Stomach (tissue), 4 donors: ENCODE data around the gene ZNF283.

Source experiments
- EP300 ChIP-seq: sonication (generic); formaldehyde crosslinking; IDR thresholded peaks from one replicate; pipeline ENCODE4 v1.6.1; 2017; ENCODE audit warnings: antibody characterized with exemption
- TF ChIP-seq, protein P1 (sequence below), 7 experiments: fragments of 450-650 bp in 4 of 7; fragments of 200-600 bp in 3 of 7; sonication (generic) in 3 of 7; IDR thresholded peaks; one replicate each; pipeline ENCODE4 v1.5.1; 2016 to 2019; ENCODE audit warnings: antibody characterized with exemption in 7 of 7, control low read depth in 2 of 7, mild to moderate bottlenecking in 1 of 7

DNA sequence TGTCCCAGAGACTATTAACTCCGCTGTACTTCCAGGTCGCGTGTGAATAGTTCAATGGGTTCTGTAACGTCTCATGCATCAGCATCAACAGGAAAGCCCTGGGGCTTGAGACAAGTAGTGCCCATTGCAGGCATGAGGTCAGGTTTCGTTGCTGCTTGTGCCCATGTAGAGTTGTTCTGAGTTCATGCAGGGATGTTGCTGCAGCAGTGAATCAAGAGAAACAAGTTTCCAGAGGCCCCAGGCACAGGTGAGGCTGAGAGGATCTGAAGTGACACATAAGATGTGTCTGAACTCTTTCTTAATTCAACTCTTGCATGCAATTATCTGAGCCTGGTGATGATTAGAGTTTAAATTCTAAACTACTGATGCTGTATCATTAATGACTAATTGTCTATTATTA is 8.6 kb upstream of the ZNF283 start:
- TF ChIP-seq EP300, result no peak
- TF ChIP-seq, protein P1, sequence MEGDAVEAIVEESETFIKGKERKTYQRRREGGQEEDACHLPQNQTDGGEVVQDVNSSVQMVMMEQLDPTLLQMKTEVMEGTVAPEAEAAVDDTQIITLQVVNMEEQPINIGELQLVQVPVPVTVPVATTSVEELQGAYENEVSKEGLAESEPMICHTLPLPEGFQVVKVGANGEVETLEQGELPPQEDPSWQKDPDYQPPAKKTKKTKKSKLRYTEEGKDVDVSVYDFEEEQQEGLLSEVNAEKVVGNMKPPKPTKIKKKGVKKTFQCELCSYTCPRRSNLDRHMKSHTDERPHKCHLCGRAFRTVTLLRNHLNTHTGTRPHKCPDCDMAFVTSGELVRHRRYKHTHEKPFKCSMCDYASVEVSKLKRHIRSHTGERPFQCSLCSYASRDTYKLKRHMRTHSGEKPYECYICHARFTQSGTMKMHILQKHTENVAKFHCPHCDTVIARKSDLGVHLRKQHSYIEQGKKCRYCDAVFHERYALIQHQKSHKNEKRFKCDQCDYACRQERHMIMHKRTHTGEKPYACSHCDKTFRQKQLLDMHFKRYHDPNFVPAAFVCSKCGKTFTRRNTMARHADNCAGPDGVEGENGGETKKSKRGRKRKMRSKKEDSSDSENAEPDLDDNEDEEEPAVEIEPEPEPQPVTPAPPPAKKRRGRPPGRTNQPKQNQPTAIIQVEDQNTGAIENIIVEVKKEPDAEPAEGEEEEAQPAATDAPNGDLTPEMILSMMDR (IDR thresholded peaks at IDR 0.05), result no peak
